ENCODE results near the gene CIAO2B.
"Not testable (repeated sequence)": the region's sequence is repeated elsewhere in the genome, so short reads cannot be mapped to it uniquely, and the experiment has no call there.

Gene CIAO2B

GRCh38 chr16:66970775-66971720 lies 36.8 kb upstream of the CIAO2B start:
- Histone ChIP-seq H3K4me1 (ENCODE audit: control insufficient read depth, insufficient read depth, low read length, poor library complexity, severe bottlenecking) (peaks cover 3% of the 10 kb centered on the region), H3K27ac (ENCODE audit: low read depth, low read length, severe bottlenecking) (no peak overlapping the region), H3K4me3 (ENCODE audit: extremely low read depth, insufficient read depth, low read length, poor library complexity, severe bottlenecking) (no peak overlapping the region), H3K36me3 (ENCODE audit: control insufficient read depth, insufficient read depth, low read length) (no peaks in the 10 kb centered on the region), H3K9me3 (ENCODE audit: control insufficient read depth, low read length) (no peaks in the 10 kb centered on the region)
- WGBS, 2 experiments (ENCODE audit: insufficient coverage in 2 of 2): 91 to 92% methylated on average over 10 of the region's 10 CpGs

GRCh38 chr16:66968847-66969246 lies 34.6 kb upstream of the CIAO2B start:
- H3K4me3 ChIP-seq (ENCODE audit: extremely low read depth, insufficient read depth, low read length, poor library complexity, severe bottlenecking): no peak overlapping the region
- no peaks in the 10 kb centered on the region for H3K9me3 ChIP-seq (ENCODE audit: control insufficient read depth, low read length)
- no peak overlapping the region for H3K27ac ChIP-seq (ENCODE audit: low read depth, low read length, severe bottlenecking)
- H3K36me3 ChIP-seq (ENCODE audit: control insufficient read depth, insufficient read depth, low read length): no peaks in the 10 kb centered on the region
- 89 to 100% methylated on average over 4 to 5 of the region's 5 CpGs for WGBS, 2 experiments (ENCODE audit: insufficient coverage in 2 of 2)
- peaks cover 3% of the 10 kb centered on the region for H3K4me1 ChIP-seq (ENCODE audit: control insufficient read depth, insufficient read depth, low read length, poor library complexity, severe bottlenecking)

GRCh38 chr16:66964049-66964448 lies 29.8 kb upstream of the CIAO2B start:
- Histone ChIP-seq H3K27ac (ENCODE audit: low read depth, low read length, severe bottlenecking) (no peak overlapping the region), H3K9me3 (ENCODE audit: control insufficient read depth, low read length) (no peaks in the 10 kb centered on the region), H3K4me3 (ENCODE audit: extremely low read depth, insufficient read depth, low read length, poor library complexity, severe bottlenecking) (no peak overlapping the region), H3K4me1 (ENCODE audit: control insufficient read depth, insufficient read depth, low read length, poor library complexity, severe bottlenecking) (no peaks in the 10 kb centered on the region), H3K36me3 (ENCODE audit: control insufficient read depth, insufficient read depth, low read length) (no peaks in the 10 kb centered on the region)
- 84 to 93% methylated on average over 6 of the region's 6 CpGs for WGBS, 2 experiments (ENCODE audit: insufficient coverage in 2 of 2)

- no peaks in the 10 kb centered on the region for H3K4me1 ChIP-seq (ENCODE audit: control insufficient read depth, insufficient read depth, low read length, poor library complexity, severe bottlenecking)
- no peaks in the 10 kb centered on the region for H3K9me3 ChIP-seq (ENCODE audit: control insufficient read depth, low read length)
- 88 to 97% methylated on average over 4 to 5 of the region's 5 CpGs for WGBS, 2 experiments (ENCODE audit: insufficient coverage in 2 of 2)
- no peaks in the 10 kb centered on the region for H3K36me3 ChIP-seq (ENCODE audit: control insufficient read depth, insufficient read depth, low read length)
- H3K4me3 ChIP-seq (ENCODE audit: extremely low read depth, insufficient read depth, low read length, poor library complexity, severe bottlenecking): no peak overlapping the region
- H3K27ac ChIP-seq (ENCODE audit: low read depth, low read length, severe bottlenecking): no peak overlapping the region
These were observed 27.7 kb upstream of the CIAO2B start for GRCh38 chr16:66961914-66962313.

GRCh38 chr16:66961065-66961744 lies 27.0 kb upstream of the CIAO2B start, which contains the start of gene CES3:
Gene CES3, plus strand, starts transcription at chr16:66961266. Its CDS starts 42 bp downstream, at chr16:66961308.
- no peaks in the 10 kb centered on the region for H3K4me1 ChIP-seq (ENCODE audit: control insufficient read depth, insufficient read depth, low read length, poor library complexity, severe bottlenecking)
- H3K9me3 ChIP-seq (ENCODE audit: control insufficient read depth, low read length): no peaks in the 10 kb centered on the region
- no peak within 1 kb of the TSS for H3K27ac ChIP-seq (ENCODE audit: low read depth, low read length, severe bottlenecking)
- no peak within 1 kb of the TSS for H3K4me3 ChIP-seq (ENCODE audit: extremely low read depth, insufficient read depth, low read length, poor library complexity, severe bottlenecking)
- WGBS, 2 experiments (ENCODE audit: insufficient coverage in 2 of 2): 27 to 44% methylated on average over 7 to 10 of the region's 16 CpGs
- H3K36me3 ChIP-seq (ENCODE audit: control insufficient read depth, insufficient read depth, low read length): no peaks in the 10 kb centered on the region

GRCh38 chr16:66960270-66960669 lies 26.1 kb upstream of the CIAO2B start:
- WGBS, 2 experiments (ENCODE audit: insufficient coverage in 2 of 2): 88 to 100% methylated on average over 1 of the region's 1 CpG
- Histone ChIP-seq H3K4me3 (ENCODE audit: extremely low read depth, insufficient read depth, low read length, poor library complexity, severe bottlenecking) (no peak overlapping the region), H3K27ac (ENCODE audit: low read depth, low read length, severe bottlenecking) (no peak overlapping the region), H3K9me3 (ENCODE audit: control insufficient read depth, low read length) (no peaks in the 10 kb centered on the region), H3K4me1 (ENCODE audit: control insufficient read depth, insufficient read depth, low read length, poor library complexity, severe bottlenecking) (no peaks in the 10 kb centered on the region), H3K36me3 (ENCODE audit: control insufficient read depth, insufficient read depth, low read length) (no peaks in the 10 kb centered on the region)

- no peaks in the 10 kb centered on the region for H3K36me3 ChIP-seq (ENCODE audit: control insufficient read depth, insufficient read depth, low read length)
- H3K4me3 ChIP-seq (ENCODE audit: extremely low read depth, insufficient read depth, low read length, poor library complexity, severe bottlenecking): no peak overlapping the region
- no peaks in the 10 kb centered on the region for H3K4me1 ChIP-seq (ENCODE audit: control insufficient read depth, insufficient read depth, low read length, poor library complexity, severe bottlenecking)
- WGBS, 2 experiments (ENCODE audit: insufficient coverage in 2 of 2): 94 to 96% methylated on average over 5 of the region's 5 CpGs
- no peaks in the 10 kb centered on the region for H3K9me3 ChIP-seq (ENCODE audit: control insufficient read depth, low read length)
- H3K27ac ChIP-seq (ENCODE audit: low read depth, low read length, severe bottlenecking): no peak overlapping the region
These were observed 25.5 kb upstream of the CIAO2B start for GRCh38 chr16:66959704-66960161.

GRCh38 chr16:66958857-66959703 lies 24.9 kb upstream of the CIAO2B start:
- Histone ChIP-seq H3K9me3 (ENCODE audit: control insufficient read depth, low read length) (no peaks in the 10 kb centered on the region), H3K4me1 (ENCODE audit: control insufficient read depth, insufficient read depth, low read length, poor library complexity, severe bottlenecking) (no peaks in the 10 kb centered on the region), H3K4me3 (ENCODE audit: extremely low read depth, insufficient read depth, low read length, poor library complexity, severe bottlenecking) (no peak overlapping the region), H3K27ac (ENCODE audit: low read depth, low read length, severe bottlenecking) (no peak overlapping the region), H3K36me3 (ENCODE audit: control insufficient read depth, insufficient read depth, low read length) (no peaks in the 10 kb centered on the region)
- WGBS, 2 experiments (ENCODE audit: insufficient coverage in 2 of 2): 81% methylated on average over 7 of the region's 7 CpGs

GRCh38 chr16:66956154-66956457 lies 21.9 kb upstream of the CIAO2B start:
- WGBS, 2 experiments (ENCODE audit: insufficient coverage in 2 of 2): no CpG with 5 or more reads among the region's 1 CpG
- H3K9me3 ChIP-seq (ENCODE audit: control insufficient read depth, low read length); H3K36me3 ChIP-seq (ENCODE audit: control insufficient read depth, insufficient read depth, low read length); H3K4me1 ChIP-seq (ENCODE audit: control insufficient read depth, insufficient read depth, low read length, poor library complexity, severe bottlenecking); H3K4me3 ChIP-seq (ENCODE audit: extremely low read depth, insufficient read depth, low read length, poor library complexity, severe bottlenecking); H3K27ac ChIP-seq (ENCODE audit: low read depth, low read length, severe bottlenecking): not testable (repeated sequence)

- not testable (repeated sequence) for H3K4me1 ChIP-seq (ENCODE audit: control insufficient read depth, insufficient read depth, low read length, poor library complexity, severe bottlenecking); H3K27ac ChIP-seq (ENCODE audit: low read depth, low read length, severe bottlenecking); H3K4me3 ChIP-seq (ENCODE audit: extremely low read depth, insufficient read depth, low read length, poor library complexity, severe bottlenecking); H3K36me3 ChIP-seq (ENCODE audit: control insufficient read depth, insufficient read depth, low read length)
- H3K9me3 ChIP-seq (ENCODE audit: control insufficient read depth, low read length): peaks cover 12% of the 10 kb centered on the region
- 89 to 91% methylated on average over 5 to 12 of the region's 17 CpGs for WGBS, 2 experiments (ENCODE audit: insufficient coverage in 2 of 2)
These were observed 21.4 kb upstream of the CIAO2B start for GRCh38 chr16:66955363-66956153.

Measured in mesodermal cell (in vitro differentiated cells).